Motor neuron (in vitro differentiated cells): ENCODE data around the gene RNF43. TPM values are rescaled to one million over a fixed set of nuclear protein-coding genes. Genes with fewer than 3 reads are reported as not detected.
A peak's percentile ranks its signal among the peaks of the same experiment; 100 is the strongest.

ENCODE experiments used
- ATAC-seq, 8 experiments: fragments of 200-7000 bp; cut with Tn5 transposase; replicated peaks in 6 of 8; 2 replicates each; pipeline ENCODE4 v1.8.0; 2021; ENCODE audit warnings: mild to moderate bottlenecking in 8 of 8, moderate library complexity in 8 of 8
- H3K27ac ChIP-seq, 2 donors: fragments of 250-450 bp; sonication (Bioruptor Pico); 2 replicates each; pipeline ENCODE4 v1.9.0; 2021; ENCODE audit warnings: antibody characterized with exemption in 2 of 2, mild to moderate bottlenecking in 2 of 2, moderate library complexity in 1 of 2
- H3K4me1 ChIP-seq, 2 donors: fragments of 250-450 bp; sonication (Bioruptor Pico); replicated peaks in 1 of 2; 2 replicates each; pipeline ENCODE4 v1.6.1; 2021; ENCODE audit warnings: antibody characterized with exemption in 2 of 2, mild to moderate bottlenecking in 2 of 2, moderate library complexity in 1 of 2
- H3K4me3 ChIP-seq, 5 donors: fragments of 250-450 bp; sonication (Bioruptor Pico); 2 replicates each; pipeline ENCODE4 v1.9.0; 2021; ENCODE audit warnings: antibody characterized with exemption in 5 of 5, mild to moderate bottlenecking in 5 of 5, moderate library complexity in 4 of 5
- WGBS, 10 experiments: fragments of 450-650 bp; shearing (Covaris generic); methylation state at CpG; one replicate each; pipeline ENCODE4 v1.0.0; 2022; 5-methylcytosine and 5-hydroxymethylcytosine counted together
- in situ Hi-C, 9 experiments: fragments of 400-800 bp; cut with MboI; loops; one replicate each; pipeline ENCODE4 v1.15.0; 2021; ENCODE audit warnings: low sequenced_read_pairs in 9 of 9, low pct_unique_long_range_greater_than_20kb in 2 of 9; ENCODE audit not compliant: unreplicated experiment in 9 of 9
- total RNA-seq, 8 experiments: library from RNA; unstranded; fragments of 300-600 nt; gene quantifications; 2 replicates each; pipeline versions ENCODE4 v1.2.3 to v1.2.4, GENCODE V29; 2022

Gene RNF43
- total RNA-seq, 8 experiments from 2014 or later, result 0.11 to 2.1 (median 0.41) TPM; not detected in 1

GRCh38 chr17:58384897-58385296, 32.4 kb downstream of the RNF43 start:
- no peak overlapping the region for H3K27ac ChIP-seq
- no peak overlapping the region for H3K4me3 ChIP-seq
- H3K4me1 ChIP-seq, result no peaks in the 10 kb centered on the region
- in situ Hi-C loops, result no loop called here
- WGBS, 10 experiments, result 28 to 100% (median 83%) methylated on average over 3 of the region's 3 CpGs; no CpG with 5 or more reads in 1 of the 10 experiments
- no peak for ATAC-seq

- in situ Hi-C loops, result no loop called here
- H3K4me3 ChIP-seq, result no peak overlapping the region
- 29 to 100% (median 62%) methylated on average over 2 to 3 of the region's 4 CpGs for WGBS, 10 experiments
- no peak for ATAC-seq
- H3K27ac ChIP-seq, result no peak overlapping the region
- H3K4me1 ChIP-seq, result no peaks in the 10 kb centered on the region
Observed at GRCh38 chr17:58383892-58384462, 33.4 kb downstream of the RNF43 start.

GRCh38 chr17:58382872-58383242, 34.5 kb downstream of the RNF43 start:
- no peak overlapping the region for H3K27ac ChIP-seq
- in situ Hi-C loops, result no loop called here
- no peaks in the 10 kb centered on the region for H3K4me1 ChIP-seq
- WGBS, 10 experiments, result 83 to 100% (median 96%) methylated on average over 1 of the region's 1 CpG; no CpG with 5 or more reads in 4 of the 10 experiments
- H3K4me3 ChIP-seq, result no peak overlapping the region
- ATAC-seq, result no peak

- in situ Hi-C loops, result no loop called here
- no peak overlapping the region for H3K4me3 ChIP-seq
- WGBS, 10 experiments, result 0 to 86% (median 57%) methylated on average over 1 to 4 of the region's 4 CpGs; no CpG with 5 or more reads in 2 of the 10 experiments
- ATAC-seq, result no peak
- H3K27ac ChIP-seq, result no peak overlapping the region
- H3K4me1 ChIP-seq, result no peaks in the 10 kb centered on the region
Observed at GRCh38 chr17:58382108-58382871, 35.0 kb downstream of the RNF43 start.

- H3K4me1 ChIP-seq, result no peaks in the 10 kb centered on the region
- ATAC-seq, result peak in 3 of 8 experiments; percentile 31 to 80 (median 56)
- in situ Hi-C loops, result no loop called here
- WGBS, 10 experiments, result 0 to 65% (median 39%) methylated on average over 1 to 3 of the region's 3 CpGs; no CpG with 5 or more reads in 1 of the 10 experiments
- H3K27ac ChIP-seq, result no peak overlapping the region
- no peak overlapping the region for H3K4me3 ChIP-seq
Observed at GRCh38 chr17:58381124-58382035, 36.0 kb downstream of the RNF43 start.

DNA sequence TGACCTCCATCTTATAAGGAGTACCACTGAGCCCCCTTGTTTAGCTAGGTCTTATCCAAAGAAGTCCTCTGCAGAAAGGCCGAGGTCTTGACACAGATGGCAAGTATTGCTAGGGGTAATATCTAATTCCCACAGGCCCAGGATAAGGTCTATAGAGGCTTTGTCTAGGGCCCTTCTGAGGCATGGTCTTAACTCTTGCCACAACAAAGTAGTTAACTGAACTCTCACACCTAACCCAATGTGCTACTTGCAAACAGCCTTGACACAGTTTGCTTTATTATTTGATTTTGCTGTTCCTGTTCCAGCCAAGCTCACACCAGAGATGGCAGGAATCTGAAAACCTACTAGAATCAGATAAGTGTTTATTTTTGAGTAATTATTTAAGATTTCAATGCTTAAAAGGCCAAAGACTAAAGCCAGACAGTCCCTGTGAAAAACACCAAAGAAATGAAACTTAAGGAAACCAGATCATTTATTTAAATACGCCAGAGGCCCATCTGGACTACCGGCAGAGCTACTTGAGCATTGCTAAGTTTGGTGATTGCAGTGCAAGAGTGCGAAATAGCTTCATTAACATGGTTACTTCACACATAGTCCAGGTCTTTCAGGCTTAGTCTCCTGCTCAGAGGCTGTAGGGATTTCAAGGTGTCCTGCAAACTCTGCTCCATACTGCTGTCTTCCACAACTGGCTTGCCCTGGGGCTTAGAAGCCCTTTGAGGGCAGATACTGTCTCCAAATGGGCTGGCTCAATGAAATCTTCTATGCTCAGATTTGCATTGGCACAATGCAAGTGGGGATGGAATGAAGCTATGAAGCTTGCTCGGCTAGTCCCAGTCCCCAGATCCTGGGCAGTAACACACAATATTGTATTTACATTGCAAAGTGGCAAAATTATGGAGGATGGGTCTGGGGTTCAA, 36.9 kb downstream of the RNF43 start:
- in situ Hi-C loops, result no loop called here
- Histone ChIP-seq H3K27ac (no peak overlapping the region), H3K4me1 (no peaks in the 10 kb centered on the region), H3K4me3 (no peak overlapping the region)
- ATAC-seq, result peak in 1 of 8 experiments; percentile 49
- WGBS, 10 experiments, result 25 to 100% (median 88%) methylated on average over 2 to 4 of the region's 5 CpGs; no CpG with 5 or more reads in 2 of the 10 experiments

DNA sequence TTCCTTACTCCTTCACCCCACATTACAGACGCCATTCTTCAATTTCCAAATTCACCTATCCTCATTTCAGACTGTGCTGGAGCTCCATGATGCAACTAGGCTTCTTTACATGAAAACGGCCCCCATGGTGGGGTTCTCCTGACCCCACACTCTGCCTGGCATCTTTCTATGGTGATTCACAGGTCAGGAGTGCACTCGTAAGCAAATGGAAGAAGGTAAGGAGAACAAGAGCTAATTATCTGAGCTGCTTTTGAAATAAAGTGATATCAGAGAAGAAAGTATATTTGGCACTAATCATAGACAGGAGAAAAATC, 37.9 kb downstream of the RNF43 start:
- 0 to 100% (median 60%) methylated on average over 1 to 3 of the region's 3 CpGs; no CpG with 5 or more reads in 1 of the 10 experiments for WGBS, 10 experiments
- no peak for ATAC-seq
- H3K4me3 ChIP-seq, result no peak overlapping the region
- H3K4me1 ChIP-seq, result no peaks in the 10 kb centered on the region
- no peak overlapping the region for H3K27ac ChIP-seq
- in situ Hi-C loops, result no loop called here

- peak in 3 of 8 experiments; percentile 40 to 58 (median 52) for ATAC-seq
- no peaks in the 10 kb centered on the region for H3K4me1 ChIP-seq
- no peak overlapping the region for H3K27ac ChIP-seq
- in situ Hi-C loops, result no loop called here
- no peak overlapping the region for H3K4me3 ChIP-seq
- 0 to 89% (median 68%) methylated on average over 1 to 6 of the region's 8 CpGs for WGBS, 10 experiments
Observed at GRCh38 chr17:58378733-58379510, 38.4 kb downstream of the RNF43 start.

- no peak overlapping the region for H3K27ac ChIP-seq
- in situ Hi-C loops, result no loop called here
- ATAC-seq, result no peak
- 0 to 100% (median 98%) methylated on average over 1 to 4 of the region's 5 CpGs; no CpG with 5 or more reads in 2 of the 10 experiments for WGBS, 10 experiments
- H3K4me3 ChIP-seq, result no peak overlapping the region
- no peaks in the 10 kb centered on the region for H3K4me1 ChIP-seq
Observed at GRCh38 chr17:58377661-58378060, 39.7 kb downstream of the RNF43 start.

- ATAC-seq, result no peak
- Histone ChIP-seq H3K4me1 (no peaks in the 10 kb centered on the region), H3K27ac (no peak overlapping the region), H3K4me3 (no peak overlapping the region)
- WGBS, 10 experiments, result 0 to 83% (median 64%) methylated on average over 1 to 3 of the region's 3 CpGs; no CpG with 5 or more reads in 3 of the 10 experiments
- in situ Hi-C loops, result no loop called here
Observed at GRCh38 chr17:58377093-58377601, 40.2 kb downstream of the RNF43 start.

DNA sequence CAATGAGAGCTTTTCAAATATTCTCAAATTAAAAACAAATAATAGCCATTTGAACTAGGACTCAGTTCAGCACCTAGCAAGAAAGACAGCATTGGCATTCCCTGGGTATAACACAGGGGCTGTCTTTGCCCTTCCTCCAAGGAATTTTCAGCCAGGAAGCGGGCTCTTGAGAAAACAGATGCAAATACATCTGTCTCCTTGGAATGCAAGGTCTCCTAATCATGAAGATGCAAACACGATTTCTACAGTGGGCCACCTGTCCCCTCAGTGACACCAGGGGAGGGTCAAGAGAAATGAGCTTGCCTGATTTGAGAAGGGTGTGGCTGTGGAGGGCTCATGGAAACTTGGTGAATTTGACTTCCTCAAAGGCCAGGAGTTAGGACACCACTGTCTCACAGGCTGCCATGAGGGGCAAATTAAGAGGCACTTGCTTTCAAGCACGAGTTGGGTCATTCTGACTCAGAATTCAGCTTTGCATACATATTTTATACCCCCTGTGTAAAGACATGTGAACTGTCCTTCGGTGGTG, 40.8 kb downstream of the RNF43 start:
- no peak overlapping the region for H3K27ac ChIP-seq
- 0 to 94% (median 38%) methylated on average over 1 to 3 of the region's 4 CpGs; no CpG with 5 or more reads in 2 of the 10 experiments for WGBS, 10 experiments
- ATAC-seq, result no peak
- in situ Hi-C loops, result no loop called here
- H3K4me1 ChIP-seq, result no peaks in the 10 kb centered on the region
- no peak overlapping the region for H3K4me3 ChIP-seq
